H9 (cell line): ENCODE measurements around the gene CHRNA9. TPM values are rescaled to one million over a fixed set of nuclear protein-coding genes. Genes with fewer than 3 reads are reported as not detected.

Experiments
- DNase-seq: peaks from one replicate; pipeline ENCODE4 v3.0.0-alpha.2; 2017
- H2AFZ ChIP-seq: one replicate; pipeline ENCODE4 v1.6.1; 2013; ENCODE audit warnings: mild to moderate bottlenecking, low read length, control low read depth, moderate library complexity
- H2AK5ac ChIP-seq: 2 replicates; pipeline ENCODE4 v1.6.1; 2013; ENCODE audit warnings: low read length, control low read depth, mixed read lengths; ENCODE audit not compliant: insufficient read length
- H2BK120ac ChIP-seq: one replicate; pipeline ENCODE4 v1.6.1; 2013; ENCODE audit warnings: low read depth, mild to moderate bottlenecking, low read length, control low read depth, inconsistent platforms; ENCODE audit not compliant: poor library complexity, severe bottlenecking
- H2BK12ac ChIP-seq: 2 replicates; pipeline ENCODE4 v1.6.1; 2013; ENCODE audit warnings: low read length, control low read depth, mixed read lengths, low read depth; ENCODE audit not compliant: insufficient read length
- H2BK15ac ChIP-seq: 2 replicates; pipeline ENCODE4 v1.6.1; 2013; ENCODE audit warnings: low read depth, low read length, control low read depth
- H2BK20ac ChIP-seq: one replicate; pipeline ENCODE4 v1.6.1; 2013; ENCODE audit warnings: low read depth, mild to moderate bottlenecking, low read length, control low read depth, inconsistent platforms; ENCODE audit not compliant: poor library complexity, severe bottlenecking
- H2BK5ac ChIP-seq: 2 replicates; pipeline ENCODE4 v1.6.1; 2013; ENCODE audit warnings: low read length, control low read depth, mixed read lengths; ENCODE audit not compliant: insufficient read length
- H3K14ac ChIP-seq: 2 replicates; pipeline ENCODE4 v1.6.1; 2013; ENCODE audit warnings: low read length, control low read depth; ENCODE audit not compliant: insufficient read depth
- H3K18ac ChIP-seq: 2 replicates; pipeline ENCODE4 v1.6.1; 2013; ENCODE audit warnings: low read depth, mild to moderate bottlenecking, mixed read lengths, low read length, control low read depth; ENCODE audit not compliant: insufficient read length
- H3K23ac ChIP-seq: 2 replicates; pipeline ENCODE4 v1.6.1; 2013; ENCODE audit warnings: low read length, control low read depth, mixed read lengths, low read depth; ENCODE audit not compliant: insufficient read length
- H3K23me2 ChIP-seq: 2 replicates; pipeline ENCODE4 v1.6.1; 2013; ENCODE audit warnings: low read depth, mild to moderate bottlenecking, mixed read lengths, low read length, control low read depth; ENCODE audit not compliant: insufficient read length, poor library complexity, severe bottlenecking
- H3K27ac ChIP-seq: 2 replicates; pipeline ENCODE4 v1.5.1; 2013; ENCODE audit warnings: low read length, control low read depth, mixed read lengths, low read depth; ENCODE audit not compliant: insufficient read length
- H3K27me3 ChIP-seq: 2 replicates; pipeline ENCODE4 v1.6.1; 2013; ENCODE audit warnings: low read length, control low read depth, inconsistent platforms; ENCODE audit not compliant: insufficient read depth
- H3K4ac ChIP-seq: 2 replicates; pipeline ENCODE4 v1.6.1; 2013; ENCODE audit warnings: low read depth, mild to moderate bottlenecking, control low read depth, inconsistent platforms, low read length, moderate library complexity
- H3K4me1 ChIP-seq: 2 replicates; pipeline ENCODE4 v1.6.1; 2013; ENCODE audit warnings: low read length, control low read depth, inconsistent platforms; ENCODE audit not compliant: insufficient read depth
- H3K4me2 ChIP-seq: 2 replicates; pipeline ENCODE4 v1.6.1; 2013; ENCODE audit warnings: low read length, control low read depth, mixed read lengths; ENCODE audit not compliant: insufficient read length, insufficient read depth
- H3K56ac ChIP-seq: 2 replicates; pipeline ENCODE4 v1.6.1; 2013; ENCODE audit warnings: low read depth, mild to moderate bottlenecking, mixed read lengths, low read length, control low read depth; ENCODE audit not compliant: insufficient read length
- H3K79me1 ChIP-seq: 2 replicates; pipeline ENCODE4 v1.6.1; 2013; ENCODE audit warnings: low read depth, mild to moderate bottlenecking, moderate library complexity, low read length, control low read depth, inconsistent platforms; ENCODE audit not compliant: insufficient read depth, poor library complexity, severe bottlenecking
- H3K79me2 ChIP-seq: 2 replicates; pipeline ENCODE4 v1.6.1; 2013; ENCODE audit warnings: low read length, control low read depth, inconsistent platforms; ENCODE audit not compliant: insufficient read depth
- H3K9ac ChIP-seq: 2 replicates; pipeline ENCODE4 v1.6.1; 2013; ENCODE audit warnings: low read length, control low read depth, mixed read lengths; ENCODE audit not compliant: insufficient read length; ENCODE audit errors: extremely low read depth
- H3K9me3 ChIP-seq: one replicate; pipeline ENCODE4 v1.6.1; 2013; ENCODE audit warnings: low read depth, low read length, inconsistent platforms; ENCODE audit not compliant: control insufficient read depth
- H3T11ph ChIP-seq: one replicate; pipeline ENCODE4 v1.6.1; 2013; ENCODE audit warnings: mild to moderate bottlenecking, low read length, control low read depth, inconsistent platforms
- H4K20me1 ChIP-seq: one replicate; pipeline ENCODE4 v1.6.1; 2013; ENCODE audit not compliant: control insufficient read depth, insufficient read length, insufficient read depth
- H4K5ac ChIP-seq: 2 replicates; pipeline ENCODE4 v1.6.1; 2013; ENCODE audit warnings: low read depth, mild to moderate bottlenecking, mixed read lengths, low read length, control low read depth; ENCODE audit not compliant: insufficient read length
- H4K8ac ChIP-seq: replicated peaks from 2 replicates; pipeline ENCODE4 v1.6.1; 2013; ENCODE audit warnings: low read length, control low read depth, mixed read lengths, low read depth; ENCODE audit not compliant: insufficient read length
- H4K91ac ChIP-seq: 2 replicates; pipeline ENCODE4 v1.6.1; 2013; ENCODE audit warnings: low read depth, mild to moderate bottlenecking, moderate library complexity, mixed read lengths, low read length, control low read depth; ENCODE audit not compliant: insufficient read length
- H3K27ac Mint-ChIP-seq, 3 experiments: 2 replicates in 2 of 3; 3 replicates in 1 of 3; pipeline ENCODE4 v1.8.0; 2020 to 2021; ENCODE audit warnings: mixed read lengths in 3 of 3, mild to moderate bottlenecking in 1 of 3, moderate library complexity in 1 of 3
- H3K27me3 Mint-ChIP-seq: 2 replicates; pipeline ENCODE4 v1.8.0; 2021; ENCODE audit warnings: low read depth, mild to moderate bottlenecking, moderate library complexity, mixed read lengths
- H3K36me3 Mint-ChIP-seq, 3 experiments: 2 replicates in 2 of 3; 3 replicates in 1 of 3; pipeline ENCODE4 v1.8.0; 2020 to 2021; ENCODE audit warnings: low read depth in 3 of 3, mixed read lengths in 3 of 3; ENCODE audit not compliant: insufficient read depth in 1 of 3
- H3K4me1 Mint-ChIP-seq, 2 experiments: 2 replicates each; pipeline ENCODE4 v1.8.0; 2020; ENCODE audit warnings: mixed read lengths in 2 of 2
- H3K4me3 Mint-ChIP-seq, 2 experiments: 2 replicates in 1 of 2; 3 replicates in 1 of 2; pipeline ENCODE4 v1.8.0; 2020 to 2021; ENCODE audit warnings: mild to moderate bottlenecking in 2 of 2, mixed read lengths in 2 of 2, moderate library complexity in 1 of 2
- H3K9me3 Mint-ChIP-seq, 2 experiments: 2 replicates in 1 of 2; 3 replicates in 1 of 2; pipeline ENCODE4 v1.8.0; 2020; ENCODE audit warnings: mild to moderate bottlenecking in 2 of 2, mixed read lengths in 2 of 2, moderate library complexity in 1 of 2
- CTCF ChIP-seq: fragments of 200-600 bp; sonication (generic); conservative IDR thresholded peaks from 3 replicates; pipeline ENCODE4 v1.8.0; 2021; ENCODE audit warnings: antibody characterized with exemption, mild to moderate bottlenecking
- WGBS: extraction: QIAGEN DNeasy Blood & Tissue Kit; methylation state at CpG from one replicate; pipeline ENCODE4 v1.1.7; 2013; ENCODE audit warnings: missing lambda C conversion rate, low lambda C conversion rate, mixed read lengths; ENCODE audit not compliant: insufficient read length; ENCODE audit errors: extremely low coverage; 5-methylcytosine and 5-hydroxymethylcytosine counted together
- total RNA-seq: library from RNA; stranded (reverse); gene quantifications from 2 replicates; pipeline ENCODE4 v1.2.1, GENCODE V29; 2021

CHRNA9 gene
- total RNA-seq, 1 experiment from 2014 or later = 1.2 TPM

- no CpG with 5 or more reads among the region's 7 CpGs for WGBS
- H3K27ac Mint-ChIP-seq = no peak overlapping the region
- no peak overlapping the region for H4K5ac ChIP-seq
Observed at GRCh38 chr4:40321574-40322275, 13.4 kb upstream of the CHRNA9 start.

More at GRCh38 chr4:40321574-40322275, 13.4 kb upstream of the CHRNA9 start:
- H3K23me2 ChIP-seq = no peaks in the 10 kb centered on the region
- no peaks in the 10 kb centered on the region for H3K27me3 ChIP-seq
- H2BK20ac ChIP-seq = no peak overlapping the region
- no peak overlapping the region for H3K4me2 ChIP-seq
- DNase-seq = no peak
- TF ChIP-seq CTCF = no peak
- H3K4me1 ChIP-seq = peaks cover 14% of the 10 kb centered on the region; the same call in 1 of the 2 replicates
- no peaks in the 10 kb centered on the region for H3K79me1 ChIP-seq
- H3K18ac ChIP-seq = no peak overlapping the region
- no peak overlapping the region for H2BK120ac ChIP-seq
- no peaks in the 10 kb centered on the region for H4K20me1 ChIP-seq
- no peak overlapping the region for H3K14ac ChIP-seq
- H2BK15ac ChIP-seq = no peak overlapping the region
- no peak overlapping the region for H2BK12ac ChIP-seq
- no peak overlapping the region for H3K27ac ChIP-seq
- H3K36me3 Mint-ChIP-seq = no peaks in the 10 kb centered on the region
- H4K91ac ChIP-seq = no peak overlapping the region
- no peak overlapping the region for H2AK5ac ChIP-seq
- no peak overlapping the region for H3K56ac ChIP-seq
- no peak overlapping the region for H3K4me3 Mint-ChIP-seq
- H3K79me2 ChIP-seq = no peaks in the 10 kb centered on the region
- no peak overlapping the region for H3K23ac ChIP-seq
- H4K8ac ChIP-seq = no peak overlapping the region
- H3K9me3 ChIP-seq = no peaks in the 10 kb centered on the region
- peak overlapping the region; percentile 10 for H2AFZ ChIP-seq
- no peak overlapping the region for H3T11ph ChIP-seq
- H3K4ac ChIP-seq = no peak overlapping the region
- peaks cover 0 to 2% of the 10 kb centered on the region in 2 experiments; a peak in 1 of 5 replicates for H3K9me3 Mint-ChIP-seq
- H3K9ac ChIP-seq = no peak overlapping the region
- H3K27me3 Mint-ChIP-seq = peaks cover 3% of the 10 kb centered on the region; the same call in 1 of the 2 replicates
- peaks cover 32 to 39% of the 10 kb centered on the region in 2 experiments for H3K4me1 Mint-ChIP-seq
- no peak overlapping the region for H2BK5ac ChIP-seq
